H7 (cell line): ENCODE data around the gene CAPN3. TPM values are rescaled to one million over a fixed set of nuclear protein-coding genes. Genes with fewer than 3 reads are reported as not detected.
"Not testable (repeated sequence)": the region's sequence is repeated elsewhere in the genome, so short reads cannot be mapped to it uniquely, and the experiment has no call there.

Experiments used
- DNase-seq: peaks from one replicate; pipeline ENCODE4 v3.0.0; 2012
- H3K27me3 ChIP-seq: 2 replicates; pipeline ENCODE4 v1.6.0; 2011; ENCODE audit warnings: mild to moderate bottlenecking, low read length; ENCODE audit not compliant: control insufficient read depth, insufficient read depth
- H3K36me3 ChIP-seq: replicated peaks from 2 replicates; pipeline ENCODE4 v1.5.1; 2011; ENCODE audit warnings: low read length; ENCODE audit not compliant: control insufficient read depth, insufficient read depth
- H3K4me3 ChIP-seq: 2 replicates; pipeline ENCODE4 v1.5.1; 2011; ENCODE audit warnings: low read depth, mild to moderate bottlenecking, control low read depth, low read length, moderate library complexity; ENCODE audit not compliant: insufficient read depth
- total RNA-seq: library from RNA; depleted of rRNA; stranded (reverse); fragments of >200 nt; shearing (Covaris generic); gene quantifications from 2 replicates; pipeline ENCODE4 v1.2.3, GENCODE V29; 2014; rRNA removed

Gene CAPN3
- not detected in 2 replicates for total RNA-seq

GRCh38 chr15:42359249-42359648 lies at the start of gene CAPN3:
CAPN3 (plus strand) TSS chr15:42359501; CDS start chr15:42359806, 305 bp downstream.
- H3K36me3 ChIP-seq, result no peaks in the 10 kb centered on the region
- no peak for DNase-seq
- H3K27me3 ChIP-seq, result peaks cover 11% of the 10 kb centered on the region; the same call in 1 of the 2 replicates
- H3K4me3 ChIP-seq, result no peak within 1 kb of the TSS

GRCh38 chr15:42313463-42313862 lies 45.8 kb upstream of the CAPN3 start:
- H3K27me3 ChIP-seq, result no peaks in the 10 kb centered on the region
- no peak overlapping the region for H3K4me3 ChIP-seq
- peak; percentile 22 for DNase-seq
- no peaks in the 10 kb centered on the region for H3K36me3 ChIP-seq

GRCh38 chr15:42314818-42315217 lies 44.5 kb upstream of the CAPN3 start:
- Histone ChIP-seq H3K4me3 (no peak overlapping the region), H3K27me3 (no peaks in the 10 kb centered on the region), H3K36me3 (no peaks in the 10 kb centered on the region)
- DNase-seq, result no peak

- no peak for DNase-seq
- Histone ChIP-seq H3K4me3 (no peak overlapping the region), H3K36me3 (no peaks in the 10 kb centered on the region), H3K27me3 (no peaks in the 10 kb centered on the region)
Observed at GRCh38 chr15:42315521-42315920, 43.8 kb upstream of the CAPN3 start.

GRCh38 chr15:42316282-42316805 lies 43.0 kb upstream of the CAPN3 start:
- not testable (repeated sequence) for H3K27me3 ChIP-seq, H3K36me3 ChIP-seq, H3K4me3 ChIP-seq, DNase-seq

- DNase-seq, result no peak
- Histone ChIP-seq H3K27me3 (no peaks in the 10 kb centered on the region), H3K4me3 (no peak overlapping the region), H3K36me3 (no peaks in the 10 kb centered on the region)
Observed at GRCh38 chr15:42319206-42319605, 40.1 kb upstream of the CAPN3 start.

GRCh38 chr15:42324308-42324707 lies 35.0 kb upstream of the CAPN3 start:
- H3K36me3 ChIP-seq, result no peaks in the 10 kb centered on the region
- no peaks in the 10 kb centered on the region for H3K27me3 ChIP-seq
- no peak for DNase-seq
- no peak overlapping the region for H3K4me3 ChIP-seq

GRCh38 chr15:42329161-42329560 lies 30.1 kb upstream of the CAPN3 start:
- H3K27me3 ChIP-seq, result no peaks in the 10 kb centered on the region
- DNase-seq, result no peak
- no peak overlapping the region for H3K4me3 ChIP-seq
- H3K36me3 ChIP-seq, result no peaks in the 10 kb centered on the region; the same call in 1 of the 2 replicates

- Histone ChIP-seq H3K27me3 (no peaks in the 10 kb centered on the region), H3K4me3 (no peak overlapping the region), H3K36me3 (no peaks in the 10 kb centered on the region; the same call in 1 of the 2 replicates)
- DNase-seq, result no peak
Observed at GRCh38 chr15:42329992-42330391, 29.3 kb upstream of the CAPN3 start.

GRCh38 chr15:42331235-42331634 lies 28.1 kb upstream of the CAPN3 start:
- Histone ChIP-seq H3K36me3 (no peaks in the 10 kb centered on the region; the same call in 1 of the 2 replicates), H3K27me3 (no peaks in the 10 kb centered on the region), H3K4me3 (no peak overlapping the region)
- no peak for DNase-seq

GRCh38 chr15:42332331-42332730 lies 27.0 kb upstream of the CAPN3 start:
- DNase-seq, result no peak
- no peaks in the 10 kb centered on the region for H3K27me3 ChIP-seq
- no peaks in the 10 kb centered on the region; the same call in 1 of the 2 replicates for H3K36me3 ChIP-seq
- no peak overlapping the region for H3K4me3 ChIP-seq

GRCh38 chr15:42335074-42335473 lies 24.2 kb upstream of the CAPN3 start:
- Histone ChIP-seq H3K4me3 (no peak overlapping the region), H3K27me3 (no peaks in the 10 kb centered on the region), H3K36me3 (no peaks in the 10 kb centered on the region; the same call in 1 of the 2 replicates)
- DNase-seq, result no peak

GRCh38 chr15:42336650-42337049 lies 22.7 kb upstream of the CAPN3 start:
- DNase-seq, H3K36me3 ChIP-seq, H3K4me3 ChIP-seq, H3K27me3 ChIP-seq: not testable (repeated sequence)

GRCh38 chr15:42337104-42337503 lies 22.2 kb upstream of the CAPN3 start:
- H3K27me3 ChIP-seq, H3K4me3 ChIP-seq, DNase-seq, H3K36me3 ChIP-seq: not testable (repeated sequence)

- DNase-seq, result no peak
- no peaks in the 10 kb centered on the region for H3K27me3 ChIP-seq
- no peaks in the 10 kb centered on the region for H3K36me3 ChIP-seq
- H3K4me3 ChIP-seq, result no peak overlapping the region
Observed at GRCh38 chr15:42338500-42338899, 20.8 kb upstream of the CAPN3 start.
